HG02642 (cell line): ENCODE results near the gene SPACA4.

Experiments used
- ATAC-seq: cut with Tn5 transposase; IDR thresholded peaks from one replicate; pipeline ENCODE4 v1.9.1; 2021; ENCODE audit warnings: mild to moderate bottlenecking; ENCODE audit not compliant: unreplicated experiment, poor library complexity

The SPACA4 gene

DNA sequence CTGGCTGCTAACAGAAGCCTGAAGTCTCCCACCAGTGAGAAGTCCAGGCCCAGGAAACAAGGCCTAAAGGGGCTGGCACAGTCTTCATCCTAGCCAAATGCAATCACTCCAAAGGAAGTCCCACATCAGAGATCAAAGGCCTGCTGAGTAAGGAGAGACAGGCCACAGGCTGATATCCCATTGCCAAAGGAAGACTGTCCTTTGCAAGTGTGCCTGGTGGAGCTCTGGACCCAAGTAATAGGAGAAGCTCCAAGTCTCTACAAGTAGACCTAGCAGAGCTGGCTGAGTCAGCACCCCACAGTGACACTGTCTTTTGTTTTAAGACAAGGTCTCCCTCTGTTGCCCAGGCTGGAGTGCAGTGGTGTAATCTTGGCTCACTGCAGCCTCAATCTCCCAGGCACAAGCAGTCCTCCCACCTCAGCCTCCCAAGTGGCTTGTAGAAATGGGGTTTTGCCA, 26.2 kb downstream of the SPACA4 start:
- no peak for ATAC-seq

DNA sequence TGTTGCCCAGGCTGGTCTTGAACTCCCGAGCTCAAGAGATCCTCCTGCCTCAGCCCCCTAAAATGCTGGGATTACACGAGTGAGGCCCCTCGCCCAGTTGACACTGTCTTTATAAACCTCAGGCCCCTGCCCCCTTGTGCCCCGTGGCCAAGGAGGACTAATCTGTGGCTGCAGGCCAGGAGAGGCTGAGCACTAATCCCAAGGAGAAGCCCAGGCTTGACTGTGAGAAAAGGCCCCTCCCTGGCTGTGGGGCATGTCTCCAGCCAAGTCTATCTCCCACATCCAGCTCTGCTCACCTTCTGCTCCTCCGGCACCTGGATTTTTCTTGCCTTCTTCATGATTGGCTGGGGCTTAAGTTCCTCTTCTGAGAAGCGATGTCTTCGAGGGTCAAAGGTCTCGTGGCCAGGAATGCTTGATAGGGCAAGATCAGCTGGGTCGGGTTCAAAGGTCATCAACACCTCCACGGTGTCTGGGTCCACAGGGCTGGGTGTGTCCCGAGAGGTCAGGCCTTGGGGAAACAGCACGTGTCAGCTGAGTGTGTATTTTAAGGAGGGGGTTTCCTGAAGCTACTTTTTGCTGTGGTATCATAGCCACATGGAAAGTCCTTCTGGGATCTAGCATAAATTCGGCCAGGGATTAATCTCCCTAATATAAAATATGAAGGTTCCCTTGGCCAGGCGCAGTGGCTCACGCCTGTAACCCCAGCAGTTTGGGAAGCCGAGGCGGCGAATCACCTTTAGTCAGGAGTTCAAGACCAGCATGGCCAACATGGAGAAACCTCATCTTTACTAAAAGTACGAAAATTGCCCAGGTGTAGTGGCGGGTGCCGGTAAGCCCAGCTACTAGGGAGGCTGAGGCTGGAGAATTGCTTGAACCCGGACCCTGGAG, 26.9 kb downstream of the SPACA4 start:
- ATAC-seq: no peak

DNA sequence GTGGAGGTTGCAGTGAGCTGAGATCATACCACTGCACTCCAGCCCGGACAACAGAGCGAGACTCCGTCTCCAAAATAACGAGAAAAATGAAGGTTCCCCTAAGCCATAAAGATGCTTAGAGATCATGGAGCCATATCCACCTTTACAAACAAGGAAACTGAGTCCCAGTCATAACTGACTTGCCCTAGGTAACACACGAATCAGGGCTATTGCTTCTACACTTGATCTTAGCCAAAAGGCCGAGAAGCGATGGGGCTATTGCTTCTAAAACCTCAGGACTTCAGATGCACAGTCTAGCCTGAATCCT, 27.4 kb downstream of the SPACA4 start:
- ATAC-seq: no peak

DNA sequence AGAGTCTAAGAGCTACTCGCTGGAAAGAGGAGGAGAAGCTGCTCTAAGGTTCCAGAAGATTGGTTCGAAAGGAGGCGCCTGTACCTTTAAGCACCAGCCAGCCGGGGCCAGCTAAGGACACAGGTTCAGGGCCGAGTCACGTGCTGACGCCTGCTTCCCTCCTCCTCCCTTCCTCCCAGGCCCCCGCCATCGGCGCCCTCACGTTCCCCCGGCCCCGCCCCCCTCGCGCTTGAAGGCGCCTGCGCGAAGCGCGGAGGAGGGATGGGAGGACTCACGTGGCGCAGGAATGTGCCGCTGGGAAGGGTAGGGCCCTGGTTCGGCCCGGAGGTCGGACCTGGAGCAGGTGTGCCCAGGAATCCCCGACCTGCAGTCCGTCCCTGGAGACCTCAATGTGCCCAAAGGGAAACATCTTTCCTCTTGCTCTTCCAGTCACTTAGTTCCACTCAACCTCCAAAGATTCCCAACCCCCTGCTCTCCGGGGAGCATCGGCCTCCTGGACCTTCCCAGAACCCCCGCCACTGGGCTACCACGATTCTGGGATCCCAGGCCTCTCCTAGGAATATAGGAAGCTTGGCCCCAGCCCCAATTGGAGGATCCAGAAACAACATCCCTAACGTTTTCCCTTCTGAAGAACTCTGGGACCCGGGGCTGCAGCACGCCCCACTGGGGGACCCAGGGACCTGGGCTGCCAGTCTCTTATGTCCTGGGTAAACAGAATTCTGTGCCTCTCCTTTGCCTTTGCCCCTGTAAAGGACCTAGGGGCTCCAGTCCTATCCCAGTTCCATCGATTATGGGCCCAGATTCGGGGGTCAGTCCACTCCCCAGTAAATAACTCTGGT, 28.1 kb downstream of the SPACA4 start:
- ATAC-seq: peak; percentile 37

DNA sequence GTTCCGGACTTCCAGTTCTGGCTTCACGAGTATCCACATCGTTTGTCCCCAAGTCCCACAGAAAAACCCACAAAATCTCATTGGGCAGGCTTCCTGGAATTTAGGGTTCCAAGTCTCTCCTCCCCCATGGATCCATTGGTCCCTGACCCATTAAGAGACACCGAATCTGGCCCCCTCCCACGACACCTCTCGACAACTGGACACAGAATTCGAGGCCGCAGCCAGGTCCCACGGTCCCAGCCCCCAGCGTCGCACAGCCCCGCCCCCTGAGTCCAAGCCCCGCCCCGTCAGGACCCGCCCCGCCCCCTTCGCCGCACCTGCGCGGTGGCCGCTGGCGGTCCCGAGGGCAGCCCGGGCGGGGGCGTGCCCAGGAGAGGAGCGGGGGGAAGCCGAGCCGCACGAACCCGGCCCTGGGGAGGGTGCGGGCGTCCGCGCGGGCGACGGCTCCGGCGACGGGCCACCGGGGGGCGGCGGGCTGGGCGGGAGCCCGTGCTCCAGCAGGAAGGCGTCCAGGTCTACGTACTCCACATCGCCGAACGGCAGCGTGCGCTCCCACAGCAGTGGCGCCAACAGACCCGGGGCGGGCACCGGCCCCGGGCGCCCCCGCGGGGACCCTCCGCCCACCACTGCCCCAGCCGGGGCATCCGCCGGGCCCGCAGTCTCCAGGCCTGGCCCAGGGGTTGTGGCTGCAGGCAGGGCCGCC, 28.9 kb downstream of the SPACA4 start:
- no peak for ATAC-seq

DNA sequence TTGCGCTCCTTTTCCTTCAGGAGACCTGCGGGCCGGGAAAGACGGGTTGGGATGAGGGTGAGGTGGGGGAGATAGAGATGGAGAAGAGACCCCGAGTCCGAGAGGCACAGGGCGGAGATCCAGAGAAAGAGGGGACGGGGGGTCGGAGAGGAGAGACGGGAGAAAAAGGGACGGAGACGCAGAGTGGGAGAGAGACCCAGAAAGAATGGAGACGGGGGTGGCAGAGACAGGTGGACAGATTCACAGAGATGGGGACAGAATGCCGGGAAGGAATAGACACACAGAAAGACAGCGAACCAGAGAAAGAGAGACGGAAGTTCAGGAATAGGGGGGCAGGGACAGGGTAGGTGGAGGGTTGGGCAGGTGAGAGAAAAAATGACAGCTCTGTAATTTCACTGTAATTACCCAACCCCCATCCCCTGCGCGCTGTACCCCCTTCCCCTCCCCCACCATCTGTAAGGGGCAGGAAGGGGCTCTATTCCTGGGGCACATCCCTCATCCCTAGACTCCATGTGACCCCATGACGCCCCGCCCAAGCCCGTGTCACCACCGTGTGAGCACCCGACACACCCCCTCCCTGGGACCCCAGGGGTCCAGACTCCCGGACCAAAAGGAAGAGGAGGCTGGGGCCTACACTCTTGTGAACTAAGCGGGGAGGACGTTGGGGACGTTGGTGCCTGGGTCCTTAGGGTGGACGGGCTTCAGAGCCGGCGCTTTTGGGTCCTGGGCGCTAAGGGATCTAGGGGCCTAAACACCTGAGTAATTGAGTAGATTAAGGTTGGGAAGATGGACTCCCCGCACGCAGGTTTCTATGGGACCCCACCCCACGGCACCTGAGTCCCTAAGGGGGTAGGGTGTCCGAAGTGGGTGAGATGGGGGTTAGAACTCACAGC, 29.7 kb downstream of the SPACA4 start:
- ATAC-seq: no peak

DNA sequence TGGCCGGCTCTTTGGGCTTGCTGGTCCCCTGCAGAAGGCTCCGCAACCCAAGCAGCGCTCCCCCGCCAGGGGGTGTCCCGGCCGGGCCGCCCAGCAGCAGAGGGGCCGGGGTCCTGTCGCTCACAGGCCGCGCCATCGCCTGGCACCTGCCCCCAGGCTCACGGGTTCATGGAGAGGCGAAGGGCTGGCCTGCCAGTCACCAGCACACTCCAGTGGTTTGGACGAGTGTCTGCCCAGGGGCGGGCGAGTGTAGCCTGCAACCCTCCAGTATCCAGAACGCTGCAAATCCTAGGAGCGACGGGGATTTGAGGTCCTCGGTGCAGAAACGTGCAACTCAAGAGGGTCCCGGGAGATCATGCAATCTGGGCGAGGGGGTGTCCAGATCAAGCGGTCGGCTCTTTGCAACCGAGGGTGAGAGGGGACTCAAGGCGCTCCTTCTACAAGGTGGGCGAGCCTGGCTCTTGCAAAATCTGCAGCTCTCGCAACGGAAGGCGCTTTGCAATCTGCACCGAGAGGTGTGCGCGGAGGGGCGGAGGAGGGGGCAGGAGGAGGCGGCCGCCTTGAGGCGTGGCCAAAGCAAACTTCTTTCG, 30.4 kb downstream of the SPACA4 start, which contains the start of gene DBP:
DBP (minus strand) TSS at position 521 of the 590 bp plus-strand sequence; CDS start at position 136, 385 bp downstream.
- ATAC-seq: no peak

DNA sequence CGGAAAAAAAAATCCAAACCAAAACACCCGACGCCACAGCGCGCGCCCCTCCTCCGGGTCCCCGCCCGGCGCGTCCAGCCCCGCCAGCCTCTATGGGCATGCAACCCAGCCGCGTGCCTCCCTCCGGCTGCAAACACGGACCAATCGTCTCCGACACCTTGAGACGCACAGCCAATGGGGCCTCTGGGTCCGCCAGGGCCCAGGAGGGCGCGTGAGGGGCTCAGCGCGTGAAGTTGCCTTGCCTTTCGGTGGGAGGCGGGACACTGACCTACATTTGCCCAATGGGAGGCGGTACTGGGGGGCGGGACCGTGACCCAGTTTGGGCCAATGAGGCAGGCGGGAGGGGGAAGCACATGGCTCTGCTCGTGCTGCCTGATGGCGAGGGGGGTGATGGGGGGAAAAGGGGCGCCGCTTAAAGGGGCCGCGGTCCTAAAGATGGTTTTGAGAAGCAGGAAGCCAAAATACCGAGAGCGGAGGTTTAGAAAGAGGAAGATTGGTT, 31.0 kb downstream of the SPACA4 start:
- ATAC-seq: peak; percentile 76

DNA sequence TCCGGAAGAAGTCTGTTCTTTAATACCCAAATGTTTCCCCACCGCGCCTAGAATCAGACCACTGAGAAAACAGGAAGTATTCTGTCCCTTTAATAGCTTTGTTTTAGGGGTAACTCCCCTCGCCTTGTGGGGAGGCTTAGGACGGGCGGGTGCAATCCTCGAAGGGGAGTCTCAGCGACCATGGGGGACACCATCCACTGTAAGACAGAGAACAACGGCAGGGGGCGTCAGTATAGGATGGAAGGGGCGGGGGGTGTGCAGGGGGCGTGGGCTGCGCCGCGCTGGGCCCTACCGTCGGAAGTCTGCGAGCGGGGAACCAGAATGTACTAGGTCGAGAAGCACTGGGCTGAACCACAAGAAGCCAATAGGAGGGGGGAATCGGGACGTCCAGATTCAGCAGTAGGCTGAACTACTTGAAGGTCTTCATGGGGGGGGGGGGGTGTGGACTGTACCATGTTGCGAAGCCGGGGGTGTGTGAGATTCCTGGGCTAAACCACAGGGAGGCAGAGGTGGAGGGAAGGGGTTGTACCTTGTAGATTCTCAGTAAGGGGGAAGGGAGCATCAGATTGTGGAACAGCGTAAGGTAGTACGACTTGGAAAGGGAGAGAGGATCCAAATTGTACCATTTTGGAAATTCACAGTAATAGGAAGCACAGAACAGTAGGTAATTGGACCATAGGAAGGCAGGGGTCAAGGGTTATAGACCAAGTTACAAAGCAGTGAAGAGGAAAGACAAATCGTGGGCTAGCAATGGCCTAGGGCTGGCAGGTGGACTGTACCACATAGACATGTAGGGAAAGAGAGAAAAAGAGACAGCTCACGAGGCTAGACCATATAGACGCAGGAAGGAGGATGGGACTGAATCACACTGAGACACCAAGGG, 31.6 kb downstream of the SPACA4 start:
- ATAC-seq: peak; percentile 11

DNA sequence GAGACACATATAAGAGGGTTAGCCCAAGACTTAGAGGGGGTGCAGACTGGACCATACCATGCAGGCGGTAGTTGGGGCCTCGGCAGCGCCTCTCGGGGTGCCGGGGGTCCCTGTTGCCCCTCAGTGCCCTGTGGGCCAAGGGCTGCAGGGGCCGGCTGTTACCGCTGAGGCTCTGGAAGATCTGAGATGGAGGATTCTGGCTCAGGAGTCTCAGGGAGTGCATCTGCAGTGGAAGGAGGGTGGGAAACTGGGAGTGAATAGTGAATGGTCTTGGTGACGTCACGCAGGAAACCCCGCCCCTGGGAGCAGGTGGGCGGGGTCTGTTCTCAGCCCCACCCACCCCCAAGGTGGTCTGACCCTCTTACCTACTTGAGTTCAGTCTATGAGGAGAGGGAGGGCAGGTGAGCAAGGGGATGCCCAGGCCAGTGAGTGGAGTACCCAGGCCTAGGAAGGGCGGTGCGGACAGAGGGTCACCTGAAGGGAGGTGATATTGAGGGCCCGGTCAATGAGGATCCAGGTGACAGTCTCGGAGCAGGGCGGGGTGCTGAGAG, 32.4 kb downstream of the SPACA4 start:
- ATAC-seq: no peak

DNA sequence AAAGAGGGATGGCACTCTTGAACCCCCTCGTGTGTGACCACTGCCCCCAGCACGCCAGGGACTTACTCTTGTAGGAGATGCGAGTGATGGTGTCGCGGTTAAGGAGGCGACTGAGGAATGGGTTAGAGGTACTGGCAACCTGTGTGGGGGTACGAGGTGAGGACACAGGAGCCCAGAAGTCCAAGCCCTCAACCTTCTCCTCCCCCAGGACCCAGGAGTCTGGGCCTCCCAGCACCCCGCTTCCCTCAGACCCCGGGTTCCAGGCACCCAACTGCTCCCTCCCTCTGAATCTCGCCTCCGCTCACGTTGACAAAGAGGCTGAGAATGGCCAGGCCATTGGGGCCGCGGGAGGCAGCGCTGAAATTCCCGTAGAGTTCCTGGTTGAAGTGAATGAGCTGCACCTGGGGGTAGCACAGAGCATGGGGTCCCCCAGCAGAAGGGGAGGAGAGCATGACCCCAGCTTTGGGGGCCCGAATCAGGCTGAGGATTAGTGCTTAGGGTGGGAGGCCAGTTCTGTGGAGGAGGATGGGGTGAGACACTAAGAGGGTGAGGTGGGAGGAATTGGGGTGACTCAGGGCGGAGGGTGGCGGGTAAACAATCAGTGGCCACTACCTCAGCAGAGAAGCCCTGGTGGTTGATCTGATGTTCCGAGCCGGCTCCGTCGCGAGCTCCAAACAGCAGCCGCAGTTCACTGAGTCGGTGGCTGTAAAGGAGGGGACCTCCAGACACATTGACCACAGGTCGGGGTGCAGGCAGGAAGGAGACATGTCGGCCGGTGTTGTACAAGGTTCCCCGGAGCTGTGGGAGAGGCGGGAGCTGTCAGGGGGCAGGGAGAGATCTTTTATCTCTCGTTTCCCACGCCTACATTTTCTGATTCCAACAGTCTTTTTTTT, 33.2 kb downstream of the SPACA4 start:
- ATAC-seq: no peak

DNA sequence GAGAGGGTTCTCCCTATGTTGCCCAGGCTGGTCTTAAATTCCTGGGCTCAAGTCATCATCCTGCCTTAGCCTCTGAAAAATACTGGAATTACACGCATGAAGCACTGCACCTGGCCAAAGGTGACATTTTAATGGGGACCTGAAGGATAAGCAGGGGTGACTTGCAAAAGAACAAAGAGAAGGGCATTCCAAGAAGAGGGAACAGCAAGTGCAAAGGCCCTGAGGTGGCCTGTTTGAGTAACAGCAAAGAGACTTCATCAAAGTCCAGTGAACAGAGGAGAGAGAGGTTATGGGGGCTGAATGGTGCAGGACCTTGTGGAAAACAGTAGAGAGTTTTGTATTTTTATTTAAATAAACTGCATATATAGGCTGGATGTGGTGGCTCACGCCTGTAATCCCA, 35.3 kb downstream of the SPACA4 start:
- no peak for ATAC-seq

DNA sequence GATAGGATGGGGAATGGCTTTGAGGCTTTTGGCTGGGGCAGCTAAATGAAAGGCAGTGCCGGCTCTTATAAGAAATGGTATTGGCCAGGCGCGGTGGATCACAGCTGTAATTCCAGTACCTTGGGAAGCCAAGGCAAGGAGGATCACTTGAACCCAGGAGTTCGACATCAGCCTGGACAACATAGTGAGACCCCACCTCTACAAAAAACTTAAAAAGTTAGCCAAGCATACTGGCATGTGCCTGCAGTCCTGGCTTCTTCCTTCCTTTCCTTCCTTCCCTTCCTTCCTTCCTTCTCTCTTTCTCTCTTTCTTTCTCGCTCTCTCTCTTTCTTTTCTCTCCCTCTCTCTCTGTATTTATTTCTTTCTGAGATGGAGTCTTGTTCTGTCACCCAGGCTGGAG, 36.3 kb downstream of the SPACA4 start:
- no peak for ATAC-seq

DNA sequence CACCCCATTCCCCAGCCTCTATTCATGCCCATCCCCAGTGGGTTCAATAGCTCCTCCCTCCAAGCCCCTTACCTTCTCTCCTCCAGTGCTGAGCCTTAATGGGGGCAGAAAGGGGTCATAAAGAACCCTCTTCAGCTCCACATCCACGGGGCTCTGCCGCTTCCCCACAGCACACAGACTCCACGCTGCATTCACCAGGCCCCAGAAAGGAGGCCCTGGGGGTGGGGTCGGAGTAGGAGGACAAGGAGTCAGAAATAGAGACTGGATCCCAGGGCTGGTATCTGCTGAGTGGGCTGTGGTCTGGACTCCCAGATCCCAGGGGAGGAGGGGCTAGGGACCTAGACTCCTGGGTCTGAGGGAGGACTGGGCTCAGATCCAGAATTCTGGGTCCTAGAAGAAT, 37.8 kb downstream of the SPACA4 start:
- no peak for ATAC-seq

DNA sequence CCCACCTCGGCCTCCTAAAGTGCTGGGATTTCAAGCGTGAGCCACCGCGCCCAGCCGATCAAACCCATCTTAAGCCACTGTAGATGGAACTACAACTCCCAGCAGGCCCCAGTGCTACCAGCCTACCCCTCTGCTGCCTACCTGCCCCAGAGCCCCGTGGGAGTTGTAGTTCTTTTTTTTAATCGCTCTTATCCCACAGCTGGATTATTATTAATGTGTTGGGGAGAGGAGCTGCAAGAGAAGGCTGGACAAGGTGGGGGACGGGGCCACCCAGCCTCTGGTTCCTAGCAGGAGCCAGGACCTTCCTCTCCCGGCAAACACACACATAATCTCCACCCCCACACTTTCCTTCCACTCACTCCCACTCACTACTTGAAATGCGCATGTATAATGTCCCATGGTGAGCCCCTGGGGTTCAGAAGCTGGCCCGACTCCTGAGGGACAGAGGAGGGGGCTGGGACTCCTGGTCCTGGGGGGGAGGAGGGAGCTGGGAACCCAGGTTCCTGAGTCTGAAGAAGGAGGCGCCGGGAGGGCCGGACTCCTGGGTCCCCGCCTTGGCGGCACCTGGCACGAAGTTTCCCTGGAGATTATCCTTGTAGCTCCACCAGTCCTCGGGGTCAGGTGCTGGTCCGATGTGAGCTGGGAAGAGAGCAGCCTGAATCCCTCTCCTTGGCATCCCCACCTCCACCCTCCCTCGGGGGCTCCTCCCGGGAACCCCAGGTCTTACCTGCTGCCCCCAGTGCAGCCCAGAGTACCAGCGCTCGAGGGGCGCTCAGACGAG, 38.5 kb downstream of the SPACA4 start:
- no peak for ATAC-seq

DNA sequence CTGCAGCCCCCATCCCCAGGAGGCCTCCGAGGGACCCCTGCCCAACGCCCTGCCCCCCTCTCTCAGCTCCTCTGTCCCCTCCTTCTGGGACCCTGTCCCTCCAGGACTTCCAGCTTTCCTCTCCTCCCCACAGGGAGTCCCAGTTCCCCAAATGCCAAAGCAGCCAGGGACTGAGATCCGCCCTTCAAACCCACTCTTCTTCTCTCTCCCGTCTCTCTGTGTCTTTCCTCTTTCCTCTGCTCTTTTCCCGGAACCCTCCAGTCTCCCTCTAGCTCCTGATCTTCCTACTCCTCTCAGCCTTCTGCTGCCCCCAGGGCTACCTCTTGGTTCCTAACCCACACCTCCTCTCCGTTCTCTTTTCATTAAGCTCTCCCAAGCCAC, 39.1 kb downstream of the SPACA4 start:
- ATAC-seq: no peak
